MCF 10A (cell line): ENCODE data around the gene BTBD2. TPM values are rescaled to one million over a fixed set of nuclear protein-coding genes. Genes with fewer than 3 reads are reported as not detected.

Experiments
- Bru-seq: library from RNA; stranded (reverse); fragments of 400-500 nt; gene quantifications from one replicate; lab custom pipeline; 2021; lab: Mats Ljungman, UMichigan
- BruChase-seq, 2 experiments: library from RNA; stranded (reverse); fragments of 400-500 nt; gene quantifications; one replicate each; lab custom pipeline; 2021; lab: Mats Ljungman, UMichigan
- BruUV-seq: library from RNA; stranded (reverse); fragments of 400-500 nt; replicated peaks from 2 replicates; lab custom pipeline; 2021; lab: Mats Ljungman, UMichigan
- CTCF ChIA-PET: fragments of 300-600 bp; sonication (Branson Sonifier 250); formaldehyde crosslinking; extraction: SDS; loops from one replicate; lab custom pipeline; 2021; ENCODE audit warnings: antibody characterized with exemption, inconsistent platforms; lab: Yijun Ruan, JAX
- POLR2A ChIA-PET: fragments of 300-600, 350-650 bp; sonication (Branson Sonifier 250); formaldehyde crosslinking; extraction: SDS; loops from one replicate; lab custom pipeline; 2020; ENCODE audit warnings: antibody characterized with exemption, inconsistent platforms; lab: Yijun Ruan, JAX
- DNase-seq: peaks from one replicate; pipeline ENCODE4 v3.0.0-alpha.2; 2018; ENCODE audit not compliant: unreplicated experiment
- H3K27ac Mint-ChIP-seq: one replicate; pipeline ENCODE4 v1.8.0; 2022; ENCODE audit warnings: mild to moderate bottlenecking, low read depth, mixed read lengths; ENCODE audit not compliant: unreplicated experiment
- H3K27me3 Mint-ChIP-seq: one replicate; pipeline ENCODE4 v1.8.0; 2022; ENCODE audit warnings: mixed read lengths; ENCODE audit not compliant: insufficient read depth, unreplicated experiment
- H3K36me3 Mint-ChIP-seq: one replicate; pipeline ENCODE4 v1.8.0; 2022; ENCODE audit warnings: mild to moderate bottlenecking, moderate library complexity, mixed read lengths; ENCODE audit not compliant: insufficient read depth, unreplicated experiment
- H3K4me1 Mint-ChIP-seq: one replicate; pipeline ENCODE4 v1.8.0; 2022; ENCODE audit warnings: mixed read lengths; ENCODE audit not compliant: insufficient read depth, unreplicated experiment
- H3K4me3 Mint-ChIP-seq: one replicate; pipeline ENCODE4 v1.8.0; 2022; ENCODE audit warnings: mild to moderate bottlenecking, moderate library complexity, mixed read lengths; ENCODE audit not compliant: unreplicated experiment
- H3K9me3 Mint-ChIP-seq: one replicate; pipeline ENCODE4 v1.8.0; 2022; ENCODE audit warnings: mixed read lengths; ENCODE audit not compliant: unreplicated experiment
- intact Hi-C: fragments of 100-400 bp; cut with micrococcal nuclease; formaldehyde crosslinking; loops from 2 replicates; pipeline ENCODE4 v1.14.1; 2022
- long read RNA-seq: library from polyadenylated mRNA; stranded (forward); transcript quantifications from one replicate; pipeline ENCODE4 v2.0.0, GENCODE V29; 2022
- total RNA-seq: library from RNA; stranded (reverse); gene quantifications from 2 replicates; pipeline ENCODE4 v1.2.3, GENCODE V29; 2022
- TF ChIP-seq, protein P1 (sequence below): fragments of 200-600 bp; IDR thresholded peaks from one replicate; pipeline ENCODE4 v1.8.0; 2022; ENCODE audit warnings: antibody characterized with exemption, mild to moderate bottlenecking; ENCODE audit not compliant: unreplicated experiment

Gene BTBD2
- total RNA-seq: 53.1 and 53.4 TPM in 2 replicates
- Bru-seq, nascent RNA: percentile 50 among the genes with signal in this experiment
- BruChase-seq, experiment 1, labeled RNA remaining after a 6-hour chase: percentile 64 among the genes with signal in this experiment
- BruChase-seq, experiment 2, labeled RNA remaining after a 2-hour chase: percentile 53 among the genes with signal in this experiment
- long read RNA-seq, transcript BTBD2-201 (9 exons, 2,649 nt): major isoform, 110 of 147 reads
- long read RNA-seq, partial matches to known transcripts: 8 of 147 reads
- long read RNA-seq, other reads (novel, unspliced or antisense): 25 of 147 reads

DNA sequence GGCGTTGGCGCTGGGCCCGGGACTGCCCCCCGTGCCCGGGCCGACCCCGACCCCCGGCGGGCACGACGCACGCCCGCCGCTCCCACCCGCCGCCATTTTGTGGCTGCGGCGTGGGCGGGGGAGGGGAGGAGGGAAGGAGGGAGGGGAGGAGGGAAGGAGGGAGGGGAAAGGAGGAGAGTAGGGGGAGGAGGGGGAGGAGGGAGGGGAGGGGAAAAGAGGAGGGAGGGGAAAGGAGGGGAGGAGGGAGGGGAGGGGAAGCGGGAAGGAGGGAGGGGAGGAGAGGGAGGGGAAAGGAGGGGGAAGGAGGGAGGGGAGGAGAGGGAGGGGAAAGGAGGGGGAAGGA, at the start of gene BTBD2:
BTBD2 (minus strand) TSS at position 107 of the 343 bp plus-strand sequence; CDS start at position 96, 11 bp downstream.
- ChIA-PET POLR2A (interaction anchor here (0.6 to 1.4 kb wide), 4 partner anchors 34 to 369 kb away, joined by 3 to 4 read pairs (median 3); no protein-coding TSS in a partner anchor), CTCF (interaction anchor here (1.4 kb wide), 1 partner anchor 54 kb away, joined by 5 read pairs; no protein-coding TSS in a partner anchor)
- H3K36me3 Mint-ChIP-seq: peaks cover 7% of the 10 kb centered on the region
- intact Hi-C loops: loop anchor here (5.0 kb wide), 1 partner anchor 137 kb away; the partner anchor contains the start of gene AP3D1
- H3K4me3 Mint-ChIP-seq: peak within 1 kb of the TSS; percentile 73
- H3K27me3 Mint-ChIP-seq: no peaks in the 10 kb centered on the region
- H3K9me3 Mint-ChIP-seq: no peaks in the 10 kb centered on the region
- peaks cover 22% of the 10 kb centered on the region for H3K4me1 Mint-ChIP-seq
- no TSS peak for BruUV-seq
- H3K27ac Mint-ChIP-seq: no peak within 1 kb of the TSS
- TF ChIP-seq, protein P1, sequence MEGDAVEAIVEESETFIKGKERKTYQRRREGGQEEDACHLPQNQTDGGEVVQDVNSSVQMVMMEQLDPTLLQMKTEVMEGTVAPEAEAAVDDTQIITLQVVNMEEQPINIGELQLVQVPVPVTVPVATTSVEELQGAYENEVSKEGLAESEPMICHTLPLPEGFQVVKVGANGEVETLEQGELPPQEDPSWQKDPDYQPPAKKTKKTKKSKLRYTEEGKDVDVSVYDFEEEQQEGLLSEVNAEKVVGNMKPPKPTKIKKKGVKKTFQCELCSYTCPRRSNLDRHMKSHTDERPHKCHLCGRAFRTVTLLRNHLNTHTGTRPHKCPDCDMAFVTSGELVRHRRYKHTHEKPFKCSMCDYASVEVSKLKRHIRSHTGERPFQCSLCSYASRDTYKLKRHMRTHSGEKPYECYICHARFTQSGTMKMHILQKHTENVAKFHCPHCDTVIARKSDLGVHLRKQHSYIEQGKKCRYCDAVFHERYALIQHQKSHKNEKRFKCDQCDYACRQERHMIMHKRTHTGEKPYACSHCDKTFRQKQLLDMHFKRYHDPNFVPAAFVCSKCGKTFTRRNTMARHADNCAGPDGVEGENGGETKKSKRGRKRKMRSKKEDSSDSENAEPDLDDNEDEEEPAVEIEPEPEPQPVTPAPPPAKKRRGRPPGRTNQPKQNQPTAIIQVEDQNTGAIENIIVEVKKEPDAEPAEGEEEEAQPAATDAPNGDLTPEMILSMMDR: no peak
- peak; percentile 86 for DNase-seq

DNA sequence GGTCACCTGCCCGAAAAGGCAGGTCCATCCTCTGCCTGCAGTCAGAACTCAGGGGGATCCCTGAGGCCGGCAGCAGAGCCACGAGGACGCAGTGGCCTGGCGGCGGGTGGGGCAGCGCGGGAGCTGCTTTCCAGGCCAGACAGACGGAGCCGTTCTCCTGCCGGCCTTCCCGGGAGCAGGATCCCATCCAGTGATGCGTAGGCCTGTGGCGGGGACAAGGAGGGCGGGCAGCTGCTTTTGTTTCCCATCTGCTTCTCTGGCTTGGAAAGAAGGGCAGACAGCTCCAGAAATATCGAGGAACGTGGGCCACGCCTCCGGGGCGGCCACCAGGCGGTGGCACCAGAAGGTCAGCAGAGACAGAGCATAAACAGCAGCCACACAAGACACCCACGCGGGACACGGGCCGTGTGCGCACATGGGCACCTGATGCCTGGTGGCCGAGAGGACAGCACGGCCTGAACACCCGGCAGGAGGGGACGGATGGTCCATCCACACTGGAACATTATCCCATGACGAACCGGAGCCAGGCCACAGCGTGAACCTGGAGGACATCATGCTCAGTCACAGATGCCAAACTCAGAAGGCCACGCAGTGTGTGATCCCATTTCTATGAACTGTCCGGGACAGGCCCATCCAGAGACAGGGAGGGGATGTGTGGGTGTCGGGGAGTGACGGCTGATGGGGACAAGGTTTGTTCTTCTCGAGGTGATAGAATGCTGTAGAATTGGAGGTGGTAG, 49.4 kb upstream of the BTBD2 start:
- Mint-ChIP-seq H3K36me3 (peaks cover 4% of the 10 kb centered on the region), H3K27ac (peak overlapping the region; percentile 37), H3K9me3 (no peaks in the 10 kb centered on the region), H3K27me3 (no peaks in the 10 kb centered on the region), H3K4me3 (no peak overlapping the region), H3K4me1 (peaks cover 13% of the 10 kb centered on the region)
- POLR2A ChIA-PET: interaction anchor here (2.2 kb wide), 1 partner anchor 13 kb away, joined by 6 read pairs; no protein-coding TSS in a partner anchor
- CTCF ChIA-PET: no interaction called here
- no TSS peak for BruUV-seq
- intact Hi-C loops: no loop called here
- no peak for DNase-seq
- TF ChIP-seq, protein P1: no peak

DNA sequence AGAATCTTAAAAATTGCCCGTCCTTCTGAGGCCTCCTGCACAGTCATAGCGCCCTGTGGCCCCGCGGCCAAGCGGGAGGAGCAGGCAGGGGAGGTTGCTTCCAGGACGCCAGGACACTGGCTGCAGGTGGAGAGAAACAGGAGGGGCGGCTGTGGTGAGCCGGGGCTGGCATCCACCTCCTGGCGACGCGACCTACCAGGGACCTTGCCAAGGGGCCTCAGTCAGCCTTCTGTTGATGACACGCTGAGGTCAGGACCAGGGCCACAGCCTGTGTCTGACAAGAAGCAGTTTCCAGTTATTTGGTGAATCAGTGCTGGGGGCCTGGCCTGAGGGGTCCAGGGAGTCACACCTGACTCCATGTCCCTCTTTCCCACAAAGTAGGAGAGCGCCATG, 48.9 kb upstream of the BTBD2 start:
- no TSS peak for BruUV-seq
- intact Hi-C loops: no loop called here
- DNase-seq: no peak
- Mint-ChIP-seq H3K36me3 (no peaks in the 10 kb centered on the region), H3K4me1 (peaks cover 16% of the 10 kb centered on the region), H3K27ac (no peak overlapping the region), H3K27me3 (no peaks in the 10 kb centered on the region), H3K9me3 (no peaks in the 10 kb centered on the region), H3K4me3 (no peak overlapping the region)
- CTCF ChIA-PET: interaction anchor here (0.8 kb wide), 1 partner anchor 777 kb away, joined by 3 read pairs; no protein-coding TSS in a partner anchor
- POLR2A ChIA-PET: interaction anchor here (2.2 kb wide), 1 partner anchor 13 kb away, joined by 6 read pairs; no protein-coding TSS in a partner anchor
- TF ChIP-seq, protein P1: no peak

DNA sequence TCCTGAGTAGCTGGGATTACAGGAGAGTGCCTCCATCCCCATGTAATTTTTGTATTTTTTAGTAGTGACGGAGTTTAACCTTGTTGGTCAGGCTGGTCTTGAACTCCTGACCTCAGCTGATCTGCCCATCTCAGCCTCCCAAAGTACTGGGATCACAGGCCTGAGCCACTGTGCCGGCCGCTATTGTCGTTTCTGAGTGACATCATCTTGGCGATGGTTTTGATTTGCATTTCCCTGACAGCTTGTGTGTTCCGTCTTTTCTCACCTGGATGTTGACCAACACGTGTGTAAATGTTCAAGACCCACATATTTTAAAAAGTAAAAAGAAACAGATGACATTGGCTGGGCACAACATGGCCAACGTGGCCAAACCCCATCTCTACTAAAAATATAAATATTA, 48.3 kb upstream of the BTBD2 start:
- no peaks in the 10 kb centered on the region for H3K27me3 Mint-ChIP-seq
- CTCF ChIA-PET: interaction anchor here (0.8 kb wide), 1 partner anchor 777 kb away, joined by 3 read pairs; no protein-coding TSS in a partner anchor

More for the DNA sequence above, 48.3 kb upstream of the BTBD2 start:
- DNase-seq: no peak
- no peaks in the 10 kb centered on the region for H3K36me3 Mint-ChIP-seq
- H3K4me1 Mint-ChIP-seq: peaks cover 16% of the 10 kb centered on the region
- TF ChIP-seq, protein P1: no peak
- intact Hi-C loops: no loop called here
- H3K9me3 Mint-ChIP-seq: no peaks in the 10 kb centered on the region
- POLR2A ChIA-PET: interaction anchor here (0.6 to 2.2 kb wide), 4 partner anchors 12 to 171 kb away, joined by 3 to 6 read pairs (median 3); no protein-coding TSS in a partner anchor
- no TSS peak for BruUV-seq
- no peak overlapping the region for H3K4me3 Mint-ChIP-seq
- H3K27ac Mint-ChIP-seq: no peak overlapping the region
